NCI-H82 treated with DMSO at 0.1 percent for 48 hours (cell line): Measurements from ENCODE around the gene AASDH.

Experiments
- DNase-seq: peaks from one replicate; lab custom pipeline; 2025; ENCODE audit not compliant: unreplicated experiment; lab: John Stamatoyannopoulos, UW

The AASDH gene

GRCh38 chr4:56316011-56316650 lies 71.2 kb downstream of the AASDH start:
- no peak for DNase-seq

- DNase-seq: no peak
Measured at GRCh38 chr4:56315543-56315942, 71.7 kb downstream of the AASDH start.

GRCh38 chr4:56315041-56315440 lies 72.2 kb downstream of the AASDH start:
- DNase-seq: no peak

GRCh38 chr4:56314207-56314915 lies 72.9 kb downstream of the AASDH start:
- DNase-seq: no peak

- no peak for DNase-seq
Measured at GRCh38 chr4:56313132-56313531, 74.2 kb downstream of the AASDH start.

GRCh38 chr4:56311299-56311975 lies 75.9 kb downstream of the AASDH start:
- DNase-seq: no peak

GRCh38 chr4:56310401-56311125 lies 76.7 kb downstream of the AASDH start:
- DNase-seq: no peak

GRCh38 chr4:56308384-56308783 lies 78.9 kb downstream of the AASDH start:
- DNase-seq: no peak

- no peak for DNase-seq
Measured at GRCh38 chr4:56307423-56307822, 79.9 kb downstream of the AASDH start.

- no peak for DNase-seq
Measured at GRCh38 chr4:56305390-56305789, 81.9 kb downstream of the AASDH start.

- no peak for DNase-seq
Measured at GRCh38 chr4:56303921-56304320, 83.4 kb downstream of the AASDH start.

GRCh38 chr4:56302760-56303159 lies 84.5 kb downstream of the AASDH start:
- no peak for DNase-seq

GRCh38 chr4:56301997-56302496 lies 85.2 kb downstream of the AASDH start:
- no peak for DNase-seq

GRCh38 chr4:56301181-56301996 lies 85.9 kb downstream of the AASDH start:
- DNase-seq: peak; percentile 32

- no peak for DNase-seq
Measured at GRCh38 chr4:56298236-56298635, 89.1 kb downstream of the AASDH start.

GRCh38 chr4:56297776-56298175 lies 89.5 kb downstream of the AASDH start:
- no peak for DNase-seq

GRCh38 chr4:56296526-56296925 lies 90.8 kb downstream of the AASDH start:
- DNase-seq: no peak

- no peak for DNase-seq
Measured at GRCh38 chr4:56293121-56293520, 94.2 kb downstream of the AASDH start.

GRCh38 chr4:56289934-56290333 lies 97.4 kb downstream of the AASDH start:
- no peak for DNase-seq

GRCh38 chr4:56288663-56289062 lies 98.6 kb downstream of the AASDH start:
- no peak for DNase-seq
